Measurements from ENCODE around the gene CLEC17A. TPM values are rescaled to one million over a fixed set of nuclear protein-coding genes. Genes with fewer than 3 reads are reported as not detected.
"Not testable (repeated sequence)": the region's sequence is repeated elsewhere in the genome, so short reads cannot be mapped to it uniquely, and the experiment has no call there.

Gene CLEC17A
- total and polyA plus RNA-seq, 3 donors from 2014 or later: 0.56 to 1.4 (median 1.3) TPM

DNA sequence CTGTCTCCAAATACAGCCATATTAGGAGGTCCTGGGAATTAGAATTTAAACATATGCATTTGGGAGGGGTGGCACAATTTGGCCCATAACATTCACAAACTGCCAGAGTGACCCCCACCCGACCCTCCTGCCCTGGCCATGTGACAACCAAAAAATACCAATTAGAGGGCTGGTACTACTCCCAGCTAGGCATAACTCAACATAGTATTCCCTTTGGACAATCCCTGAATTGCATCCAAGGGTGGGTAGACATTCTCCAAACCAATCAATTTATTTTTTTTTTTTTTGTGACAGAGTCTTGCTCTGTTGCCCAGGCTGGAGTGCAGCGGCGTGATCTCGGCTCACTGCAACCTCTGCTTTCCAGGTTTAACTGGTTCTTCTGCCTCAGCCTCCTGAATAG is 29.8 kb downstream of the CLEC17A start:
- intact Hi-C loops (cut with DNase I; ENCODE audit: low total_unique reads): no loop called here
- TF ChIP-seq CTCF (IDR thresholded peaks at IDR 0.05): no peak
- Histone ChIP-seq H3K4me1 (no peaks in the 10 kb centered on the region), H3K36me3 (ENCODE audit: low read depth, missing control alignments) (no peaks in the 10 kb centered on the region), H3K27me3 (no peaks in the 10 kb centered on the region), H3K4me3 (no peak overlapping the region), H3K9me3 (no peaks in the 10 kb centered on the region), H3K27ac (no peak overlapping the region)
- DNase-seq: no peak
- WGBS, 2 donors: 84 to 85% methylated on average over 4 of the region's 4 CpGs

GRCh38 chr19:14613399-14614098 is 30.7 kb downstream of the CLEC17A start:
- H3K36me3 ChIP-seq (ENCODE audit: low read depth, missing control alignments); H3K4me1 ChIP-seq; H3K27me3 ChIP-seq; H3K27ac ChIP-seq; DNase-seq; H3K9me3 ChIP-seq; H3K4me3 ChIP-seq; intact Hi-C loops (cut with DNase I; ENCODE audit: low total_unique reads): not testable (repeated sequence)
- WGBS, 2 donors: 81 to 82% methylated on average over 14 of the region's 14 CpGs

DNA sequence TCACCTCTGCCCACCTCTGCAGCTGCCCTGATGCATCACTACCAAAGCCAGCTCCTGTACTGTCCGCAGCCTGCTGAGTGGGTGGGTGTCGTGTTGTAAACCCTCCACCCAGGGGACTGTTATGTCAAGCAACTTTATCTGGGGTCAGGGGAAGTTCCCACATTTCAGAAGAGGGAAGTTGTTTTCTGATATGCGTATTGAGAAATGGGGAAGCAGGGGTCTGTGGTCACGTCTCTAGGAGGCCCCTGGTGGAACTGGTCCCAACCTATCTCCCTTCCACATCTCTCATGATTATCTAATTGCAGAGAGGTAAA is 31.2 kb downstream of the CLEC17A start:
- no peaks in the 10 kb centered on the region for H3K36me3 ChIP-seq (ENCODE audit: low read depth, missing control alignments)
- no peak overlapping the region for H3K27ac ChIP-seq
- WGBS, 2 donors: 69 to 74% methylated on average over 4 of the region's 4 CpGs
- no peaks in the 10 kb centered on the region for H3K9me3 ChIP-seq
- no peak overlapping the region for H3K4me3 ChIP-seq
- H3K27me3 ChIP-seq: no peaks in the 10 kb centered on the region
- no peak for TF ChIP-seq POLR2A (IDR thresholded peaks at IDR 0.05)
- no peak for TF ChIP-seq CTCF (IDR thresholded peaks at IDR 0.05)
- DNase-seq: no peak
- H3K4me1 ChIP-seq: no peaks in the 10 kb centered on the region
- intact Hi-C loops (cut with DNase I; ENCODE audit: low total_unique reads): no loop called here

DNA sequence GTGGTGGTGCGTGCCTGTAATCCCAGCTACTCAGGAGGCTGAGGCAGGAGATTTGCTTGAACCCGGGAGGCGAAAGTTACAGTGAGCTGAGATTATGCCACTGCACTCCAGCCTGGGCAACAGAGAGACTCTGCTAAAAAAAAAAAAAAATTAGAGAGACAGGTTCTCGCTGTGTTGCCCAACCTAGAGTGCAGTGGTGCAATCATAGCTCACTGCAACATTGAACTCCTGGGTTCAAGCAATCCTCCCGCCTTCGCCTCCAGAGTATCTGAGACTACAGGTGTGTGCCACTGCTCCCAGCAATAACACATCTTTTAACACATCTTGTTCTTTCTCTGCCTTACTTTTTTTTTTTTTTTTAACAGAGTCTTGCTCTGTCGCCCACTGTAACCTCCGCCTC is 32.7 kb downstream of the CLEC17A start:
- Histone ChIP-seq H3K4me3 (no peak overlapping the region), H3K4me1 (no peaks in the 10 kb centered on the region), H3K27ac (no peak overlapping the region), H3K36me3 (ENCODE audit: low read depth, missing control alignments) (no peaks in the 10 kb centered on the region), H3K9me3 (peaks cover 3% of the 10 kb centered on the region), H3K27me3 (no peaks in the 10 kb centered on the region)
- 94 to 95% methylated on average over 8 of the region's 8 CpGs for WGBS, 2 donors
- DNase-seq: no peak
- intact Hi-C loops (cut with DNase I; ENCODE audit: low total_unique reads): no loop called here
- TF ChIP-seq POLR2A (IDR thresholded peaks at IDR 0.05): no peak
- TF ChIP-seq CTCF (IDR thresholded peaks at IDR 0.05): no peak

DNA sequence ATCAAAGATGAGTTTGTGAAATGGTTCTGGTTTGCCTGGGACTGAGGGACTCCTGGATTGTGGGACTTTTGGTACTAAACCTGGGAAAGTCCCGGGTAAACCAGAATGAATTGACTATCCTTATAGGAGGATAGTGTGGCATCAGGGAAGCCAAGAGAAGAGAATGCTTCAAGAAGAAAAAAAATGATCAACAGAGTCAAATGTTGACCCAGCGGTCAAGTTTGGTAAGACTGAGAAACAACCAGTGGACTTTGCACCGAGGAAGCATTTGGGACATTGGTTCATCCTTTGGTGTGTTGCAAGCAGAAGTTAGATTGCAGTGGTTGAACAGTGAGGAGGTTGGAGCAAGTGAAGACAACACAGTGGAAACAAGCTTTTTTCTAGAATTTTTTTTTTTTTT is 33.5 kb downstream of the CLEC17A start:
- intact Hi-C loops (cut with DNase I; ENCODE audit: low total_unique reads): no loop called here
- DNase-seq: no peak

More for the DNA sequence above, 33.5 kb downstream of the CLEC17A start:
- Histone ChIP-seq H3K4me1 (no peaks in the 10 kb centered on the region), H3K4me3 (no peak overlapping the region), H3K9me3 (peaks cover 3% of the 10 kb centered on the region), H3K27ac (no peak overlapping the region), H3K36me3 (ENCODE audit: low read depth, missing control alignments) (no peaks in the 10 kb centered on the region), H3K27me3 (no peaks in the 10 kb centered on the region)
- TF ChIP-seq CTCF (IDR thresholded peaks at IDR 0.05) (no peak), POLR2A (IDR thresholded peaks at IDR 0.05) (no peak)
- WGBS, 2 donors: 90 to 92% methylated on average over 3 of the region's 3 CpGs
